Measurements from ENCODE around the gene TPRG1L. TPM values are rescaled to one million over a fixed set of nuclear protein-coding genes. Genes with fewer than 3 reads are reported as not detected.
A peak's percentile ranks its signal among the peaks of the same experiment; 100 is the strongest.
"Not testable (repeated sequence)": the region's sequence is repeated elsewhere in the genome, so short reads cannot be mapped to it uniquely, and the experiment has no call there.

Gene TPRG1L
- total RNA-seq, 1 donor from 2014 or later = 10.6 TPM

GRCh38 chr1:3580231-3580630, 44.6 kb upstream of the TPRG1L start:
- H3F3A ChIP-seq (ENCODE audit: low read depth) = peaks cover 6% of the 10 kb centered on the region

DNA sequence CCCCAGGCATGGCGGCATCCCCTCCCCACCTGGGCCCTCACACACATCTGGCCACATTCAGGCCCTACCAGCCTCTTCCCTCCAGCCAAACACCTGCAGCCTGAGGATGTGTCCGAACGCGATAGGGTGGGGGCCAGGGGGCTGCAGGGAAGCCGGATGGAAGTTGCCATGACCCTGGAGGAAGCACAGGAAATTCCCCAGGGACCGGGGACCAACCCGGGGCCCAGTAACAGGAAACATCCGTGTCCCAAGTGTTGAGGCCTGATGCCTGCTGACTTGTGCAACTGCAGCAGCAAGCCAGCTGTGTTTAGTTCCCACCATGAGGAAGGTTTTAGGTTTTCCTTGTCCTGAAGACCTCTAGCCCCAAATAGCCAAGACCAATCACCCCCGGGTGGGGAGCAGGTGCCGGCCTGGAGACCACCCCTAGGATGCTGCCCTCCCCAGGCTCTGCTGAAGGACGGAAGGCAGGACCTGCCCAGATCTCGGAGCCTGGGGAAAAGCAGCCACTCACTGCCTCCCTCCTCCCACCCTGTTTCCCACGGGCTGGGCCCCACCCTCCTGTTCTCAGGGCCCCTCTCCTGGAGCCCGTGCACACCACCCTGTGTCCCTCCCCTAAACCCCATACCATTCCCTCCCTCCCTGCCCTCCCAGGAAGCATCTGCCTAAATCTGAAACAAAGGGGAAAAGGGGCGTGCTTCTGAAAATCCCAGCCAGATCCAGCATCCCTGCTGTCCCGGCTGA, 43.3 kb upstream of the TPRG1L start:
- Histone ChIP-seq H3K4me3 (no peak overlapping the region), H3F3A (ENCODE audit: low read depth) (peaks cover 10% of the 10 kb centered on the region), H3K4me1 (peaks cover 8% of the 10 kb centered on the region), H3K79me2 (ENCODE audit: low read depth) (no peaks in the 10 kb centered on the region), H3K27me3 (no peaks in the 10 kb centered on the region), H3K36me3 (no peaks in the 10 kb centered on the region), H3K4me2 (peak overlapping the region; percentile 31), H3K9me3 (ENCODE audit: low read depth) (no peaks in the 10 kb centered on the region), H3K9ac (no peak overlapping the region), H3K27ac (no peak overlapping the region), H4K20me1 (ENCODE audit: low read depth) (no peaks in the 10 kb centered on the region), H2AFZ (replicated peaks) (no peak overlapping the region)
- H3K27ac Mint-ChIP-seq = no peak overlapping the region
- H3K4me1 Mint-ChIP-seq = peaks cover 7% of the 10 kb centered on the region
- TF ChIP-seq EZH2phosphoT487 (IDR thresholded peaks at IDR 0.05) (no peak), CTCF (IDR thresholded peaks at IDR 0.05) (no peak), EZH2 (IDR thresholded peaks at IDR 0.05) (no peak)
- H3K36me3 Mint-ChIP-seq = peaks cover 1% of the 10 kb centered on the region
- H3K4me3 Mint-ChIP-seq = no peak overlapping the region
- DNase-seq (ENCODE audit: low spot score) = peak; percentile 45
- H3K27me3 Mint-ChIP-seq (ENCODE audit: insufficient read depth, low read depth) = peaks cover 2% of the 10 kb centered on the region
- peaks cover 2% of the 10 kb centered on the region for H3K9me3 Mint-ChIP-seq

More at GRCh38 chr1:3580231-3580630, 44.6 kb upstream of the TPRG1L start:
- H4K20me1 ChIP-seq (ENCODE audit: low read depth) = no peaks in the 10 kb centered on the region
- Mint-ChIP-seq H3K9me3 (peaks cover 2% of the 10 kb centered on the region), H3K4me1 (peaks cover 7% of the 10 kb centered on the region), H3K36me3 (peaks cover 1% of the 10 kb centered on the region), H3K27ac (no peak overlapping the region), H3K27me3 (ENCODE audit: insufficient read depth, low read depth) (peaks cover 2% of the 10 kb centered on the region), H3K4me3 (no peak overlapping the region)
- H3K79me2 ChIP-seq (ENCODE audit: low read depth) = no peaks in the 10 kb centered on the region
- H3K36me3 ChIP-seq = no peaks in the 10 kb centered on the region
- no peaks in the 10 kb centered on the region for H3K27me3 ChIP-seq
- no peak for TF ChIP-seq CTCF (IDR thresholded peaks at IDR 0.05)
- no peak for TF ChIP-seq EZH2phosphoT487 (IDR thresholded peaks at IDR 0.05)
- no peak for TF ChIP-seq EZH2 (IDR thresholded peaks at IDR 0.05)
- H3K4me2 ChIP-seq = no peak overlapping the region
- no peak overlapping the region for H3K9ac ChIP-seq
- H3K4me3 ChIP-seq = no peak overlapping the region
- H3K27ac ChIP-seq = no peak overlapping the region
- peaks cover 8% of the 10 kb centered on the region for H3K4me1 ChIP-seq
- no peak overlapping the region for H2AFZ ChIP-seq (replicated peaks)
- H3K9me3 ChIP-seq (ENCODE audit: low read depth) = no peaks in the 10 kb centered on the region
- DNase-seq (ENCODE audit: low spot score) = no peak

GRCh38 chr1:3583751-3584150, 41.1 kb upstream of the TPRG1L start:
- not testable (repeated sequence) for H3K79me2 ChIP-seq (ENCODE audit: low read depth); H3K27ac Mint-ChIP-seq; H3F3A ChIP-seq (ENCODE audit: low read depth); H3K4me3 Mint-ChIP-seq; H3K27ac ChIP-seq; DNase-seq (ENCODE audit: low spot score); H2AFZ ChIP-seq (replicated peaks); H3K9me3 Mint-ChIP-seq; H3K4me2 ChIP-seq; H3K9me3 ChIP-seq (ENCODE audit: low read depth); H3K4me1 ChIP-seq; H3K27me3 Mint-ChIP-seq (ENCODE audit: insufficient read depth, low read depth); H3K36me3 Mint-ChIP-seq; H3K9ac ChIP-seq; H4K20me1 ChIP-seq (ENCODE audit: low read depth); H3K27me3 ChIP-seq; H3K4me3 ChIP-seq; H3K36me3 ChIP-seq
- H3K4me1 Mint-ChIP-seq = peaks cover 13% of the 10 kb centered on the region

GRCh38 chr1:3584915-3585314, 39.9 kb upstream of the TPRG1L start:
- H3K27ac Mint-ChIP-seq = no peak overlapping the region
- peaks cover 1% of the 10 kb centered on the region for H3K36me3 Mint-ChIP-seq
- Histone ChIP-seq H3K9ac (no peak overlapping the region), H3K4me1 (peaks cover 10% of the 10 kb centered on the region), H3K27ac (no peak overlapping the region), H2AFZ (replicated peaks) (no peak overlapping the region), H3K27me3 (no peaks in the 10 kb centered on the region), H3K4me3 (no peak overlapping the region), H3K36me3 (no peaks in the 10 kb centered on the region), H4K20me1 (ENCODE audit: low read depth) (no peaks in the 10 kb centered on the region), H3K9me3 (ENCODE audit: low read depth) (no peaks in the 10 kb centered on the region), H3K79me2 (ENCODE audit: low read depth) (no peaks in the 10 kb centered on the region), H3F3A (ENCODE audit: low read depth) (peaks cover 10% of the 10 kb centered on the region), H3K4me2 (no peak overlapping the region)
- peaks cover 2% of the 10 kb centered on the region for H3K9me3 Mint-ChIP-seq
- no peak for DNase-seq (ENCODE audit: low spot score)
- peaks cover 23% of the 10 kb centered on the region for H3K4me1 Mint-ChIP-seq
- TF ChIP-seq CTCF (IDR thresholded peaks at IDR 0.05) (no peak), EZH2 (IDR thresholded peaks at IDR 0.05) (no peak), EZH2phosphoT487 (IDR thresholded peaks at IDR 0.05) (no peak)
- H3K27me3 Mint-ChIP-seq (ENCODE audit: insufficient read depth, low read depth) = no peaks in the 10 kb centered on the region
- H3K4me3 Mint-ChIP-seq = no peak overlapping the region

DNA sequence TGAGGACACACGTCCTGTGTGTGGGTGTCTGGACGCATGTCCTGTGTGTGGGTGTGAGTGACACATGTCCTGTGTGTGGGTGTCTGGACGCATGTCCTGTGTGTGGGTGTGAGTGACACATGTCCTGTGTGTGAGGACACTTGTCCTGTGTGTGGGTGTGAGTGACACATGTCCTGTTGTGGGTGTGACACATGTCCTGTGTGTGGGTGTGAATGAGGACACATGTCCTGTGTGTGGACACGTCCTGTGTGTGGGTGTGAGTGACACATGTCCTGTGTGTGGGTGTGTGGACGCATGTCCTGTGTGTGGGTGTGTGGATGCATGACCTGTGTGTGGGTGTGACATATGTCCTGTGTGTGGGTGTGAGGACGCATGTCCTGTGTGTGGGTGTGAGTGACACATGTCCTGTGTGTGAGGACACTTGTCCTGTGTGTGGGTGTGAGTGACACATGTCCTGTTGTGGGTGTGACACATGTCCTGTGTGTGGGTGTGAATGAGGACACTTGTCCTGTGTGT, 39.4 kb upstream of the TPRG1L start:
- H3K4me1 Mint-ChIP-seq = peaks cover 28% of the 10 kb centered on the region
- H3K27ac ChIP-seq; H3K27ac Mint-ChIP-seq; H3K79me2 ChIP-seq (ENCODE audit: low read depth); H3F3A ChIP-seq (ENCODE audit: low read depth); H3K4me3 ChIP-seq; H4K20me1 ChIP-seq (ENCODE audit: low read depth); DNase-seq (ENCODE audit: low spot score); H3K27me3 ChIP-seq; H3K4me3 Mint-ChIP-seq; H3K36me3 ChIP-seq; H3K27me3 Mint-ChIP-seq (ENCODE audit: insufficient read depth, low read depth); H2AFZ ChIP-seq (replicated peaks); H3K9me3 Mint-ChIP-seq; H3K4me2 ChIP-seq; H3K9me3 ChIP-seq (ENCODE audit: low read depth); H3K36me3 Mint-ChIP-seq; H3K9ac ChIP-seq: not testable (repeated sequence)
- H3K4me1 ChIP-seq = peaks cover 15% of the 10 kb centered on the region

All from neural progenitor cell (in vitro differentiated cells).